ENCODE data around the gene SNAI3. TPM values are rescaled to one million over a fixed set of nuclear protein-coding genes. Genes with fewer than 3 reads are reported as not detected.

Gene SNAI3
- polyA plus RNA-seq, 1 donor from 2014 or later, result 12.3 TPM

GRCh38 chr16:88694221-88695087, 8.1 kb upstream of the SNAI3 start:
- peaks cover 16 to 23% (median 18%) of the 10 kb centered on the region in 3 donors for H3K4me1 Mint-ChIP-seq
- no peaks in the 10 kb centered on the region for H3K9me3 Mint-ChIP-seq
- no peaks in the 10 kb centered on the region for H3K27me3 Mint-ChIP-seq
- H3K36me3 Mint-ChIP-seq, result no peaks in the 10 kb centered on the region
- H3K27ac Mint-ChIP-seq, result no peak overlapping the region
- H3K4me3 Mint-ChIP-seq, result peak overlapping the region in 1 of 4 donors; percentile 70

GRCh38 chr16:88693420-88694177, 7.3 kb upstream of the SNAI3 start:
- H3K27me3 Mint-ChIP-seq, result no peaks in the 10 kb centered on the region
- no peaks in the 10 kb centered on the region for H3K9me3 Mint-ChIP-seq
- H3K36me3 Mint-ChIP-seq, result no peaks in the 10 kb centered on the region
- peaks cover 15 to 23% (median 18%) of the 10 kb centered on the region in 3 donors for H3K4me1 Mint-ChIP-seq
- H3K4me3 Mint-ChIP-seq, result no peak overlapping the region
- no peak overlapping the region for H3K27ac Mint-ChIP-seq

GRCh38 chr16:88692861-88693260, 6.6 kb upstream of the SNAI3 start:
- Mint-ChIP-seq H3K27me3 (no peaks in the 10 kb centered on the region), H3K4me3 (peak overlapping the region in 2 of 4 donors; percentile 9 to 38), H3K4me1 (peaks cover 10 to 20% (median 13%) of the 10 kb centered on the region in 3 donors), H3K27ac (peak overlapping the region in 1 of 3 donors; percentile 48), H3K36me3 (no peaks in the 10 kb centered on the region), H3K9me3 (no peaks in the 10 kb centered on the region)

GRCh38 chr16:88691924-88692560, 5.7 kb upstream of the SNAI3 start:
- Mint-ChIP-seq H3K27me3 (no peaks in the 10 kb centered on the region), H3K4me3 (peak overlapping the region in 3 of 4 donors; percentile 57 to 84 (median 63)), H3K27ac (peak overlapping the region in 2 of 3 donors; percentile 64 to 73), H3K9me3 (no peaks in the 10 kb centered on the region), H3K36me3 (no peaks in the 10 kb centered on the region), H3K4me1 (peaks cover 10 to 19% (median 13%) of the 10 kb centered on the region in 3 donors)

- Mint-ChIP-seq H3K4me3 (peak overlapping the region in 3 of 4 donors; percentile 57 to 89 (median 75)), H3K36me3 (no peaks in the 10 kb centered on the region), H3K27ac (peak overlapping the region in 1 of 3 donors; percentile 73), H3K4me1 (peaks cover 10 to 19% (median 13%) of the 10 kb centered on the region in 3 donors), H3K27me3 (no peaks in the 10 kb centered on the region), H3K9me3 (no peaks in the 10 kb centered on the region)
These were observed 5.0 kb upstream of the SNAI3 start for GRCh38 chr16:88691129-88691813.

- no peak overlapping the region for H3K27ac Mint-ChIP-seq
- peak overlapping the region in 1 of 4 donors; percentile 89 for H3K4me3 Mint-ChIP-seq
- no peaks in the 10 kb centered on the region for H3K36me3 Mint-ChIP-seq
- no peaks in the 10 kb centered on the region for H3K27me3 Mint-ChIP-seq
- peaks cover 10 to 19% (median 13%) of the 10 kb centered on the region in 3 donors for H3K4me1 Mint-ChIP-seq
- H3K9me3 Mint-ChIP-seq, result no peaks in the 10 kb centered on the region
These were observed 4.2 kb upstream of the SNAI3 start for GRCh38 chr16:88690341-88691128.

- Mint-ChIP-seq H3K36me3 (no peaks in the 10 kb centered on the region), H3K4me3 (peak overlapping the region in 2 of 4 donors; percentile 12 to 28), H3K27ac (peak overlapping the region in 1 of 3 donors; percentile 23), H3K9me3 (no peaks in the 10 kb centered on the region), H3K4me1 (peaks cover 25 to 30% (median 25%) of the 10 kb centered on the region in 3 donors), H3K27me3 (no peaks in the 10 kb centered on the region)
These were observed 1.9 kb upstream of the SNAI3 start for GRCh38 chr16:88688013-88688778.

GRCh38 chr16:88687676-88688012, 1.3 kb upstream of the SNAI3 start:
- no peaks in the 10 kb centered on the region for H3K36me3 Mint-ChIP-seq
- peak overlapping the region in 1 of 4 donors; percentile 90 for H3K4me3 Mint-ChIP-seq
- H3K27me3 Mint-ChIP-seq, result no peaks in the 10 kb centered on the region
- H3K9me3 Mint-ChIP-seq, result no peaks in the 10 kb centered on the region
- no peak overlapping the region for H3K27ac Mint-ChIP-seq
- peaks cover 23 to 27% (median 25%) of the 10 kb centered on the region in 3 donors for H3K4me1 Mint-ChIP-seq

GRCh38 chr16:88687254-88687576, 908 bp upstream of the SNAI3 start:
- H3K36me3 Mint-ChIP-seq, result no peaks in the 10 kb centered on the region
- H3K4me3 Mint-ChIP-seq, result peak overlapping the region in 2 of 4 donors; percentile 39 to 90
- no peaks in the 10 kb centered on the region for H3K27me3 Mint-ChIP-seq
- peaks cover 26 to 30% (median 28%) of the 10 kb centered on the region in 3 donors for H3K4me1 Mint-ChIP-seq
- no peak overlapping the region for H3K27ac Mint-ChIP-seq
- H3K9me3 Mint-ChIP-seq, result no peaks in the 10 kb centered on the region

GRCh38 chr16:88686062-88686438, 257 bp downstream of the SNAI3 start:
- Mint-ChIP-seq H3K27ac (peak overlapping the region in 1 of 3 donors; percentile 39), H3K36me3 (no peaks in the 10 kb centered on the region), H3K9me3 (no peaks in the 10 kb centered on the region), H3K4me1 (peaks cover 29 to 34% (median 31%) of the 10 kb centered on the region in 3 donors), H3K27me3 (no peaks in the 10 kb centered on the region), H3K4me3 (peak overlapping the region; percentile 80 to 94 (median 90))

- H3K4me1 Mint-ChIP-seq, result peaks cover 29 to 38% (median 31%) of the 10 kb centered on the region in 3 donors
- H3K36me3 Mint-ChIP-seq, result no peaks in the 10 kb centered on the region
- H3K9me3 Mint-ChIP-seq, result no peaks in the 10 kb centered on the region
- peak overlapping the region; percentile 80 to 94 (median 90) for H3K4me3 Mint-ChIP-seq
- H3K27me3 Mint-ChIP-seq, result no peaks in the 10 kb centered on the region
- peak overlapping the region in 2 of 3 donors; percentile 23 to 82 for H3K27ac Mint-ChIP-seq
These were observed 898 bp downstream of the SNAI3 start for GRCh38 chr16:88685156-88686061.

- Mint-ChIP-seq H3K4me3 (peak overlapping the region; percentile 80 to 94 (median 90)), H3K9me3 (no peaks in the 10 kb centered on the region), H3K27me3 (no peaks in the 10 kb centered on the region), H3K27ac (peak overlapping the region in 2 of 3 donors; percentile 82 to 88), H3K36me3 (no peaks in the 10 kb centered on the region), H3K4me1 (peaks cover 26 to 38% (median 31%) of the 10 kb centered on the region in 3 donors)
These were observed 1.6 kb downstream of the SNAI3 start for GRCh38 chr16:88684569-88685155.

Measured in IgD-negative memory B cell (primary cell).